Measurements from ENCODE around the gene PCAT6. TPM values are rescaled to one million over a fixed set of nuclear protein-coding genes. Genes with fewer than 3 reads are reported as not detected.

The PCAT6 gene
- total and polyA plus RNA-seq, 9 donors: 0.57 to 2.8 (median 1.1) TPM; not detected in 2

GRCh38 chr1:202800742-202801141 lies 10.0 kb upstream of the PCAT6 start:
- no peak overlapping the region for H3K27ac ChIP-seq
- 62 to 86% (median 82%) methylated on average over 1 of the region's 1 CpG for WGBS, 3 donors
- no peaks in the 10 kb centered on the region for H3K27me3 ChIP-seq
- intact Hi-C loops (cut with DNase I): no loop called here
- peaks cover 14% of the 10 kb centered on the region for H3K4me1 ChIP-seq (ENCODE audit: insufficient read depth)
- no peak for DNase-seq
- H3K36me3 ChIP-seq: no peaks in the 10 kb centered on the region
- no peaks in the 10 kb centered on the region for H3K9me3 ChIP-seq
- TF ChIP-seq EP300 (IDR thresholded peaks at IDR 0.05) (no peak), POLR2A (IDR thresholded peaks at IDR 0.05) (no peak), CTCF (IDR thresholded peaks at IDR 0.05) (no peak)
- H3K4me3 ChIP-seq: no peak overlapping the region

- no peak for DNase-seq
- WGBS, 3 donors: 76 to 94% (median 91%) methylated on average over 2 of the region's 2 CpGs
- Histone ChIP-seq H3K4me3 (no peak overlapping the region), H3K36me3 (no peaks in the 10 kb centered on the region), H3K27ac (no peak overlapping the region), H3K27me3 (no peaks in the 10 kb centered on the region), H3K9me3 (no peaks in the 10 kb centered on the region), H3K4me1 (ENCODE audit: insufficient read depth) (peaks cover 16% of the 10 kb centered on the region)
- intact Hi-C loops (cut with DNase I): no loop called here
- TF ChIP-seq POLR2A (IDR thresholded peaks at IDR 0.05) (no peak), CTCF (IDR thresholded peaks at IDR 0.05) (no peak), EP300 (IDR thresholded peaks at IDR 0.05) (no peak)
Observed at GRCh38 chr1:202801175-202801574, 9.6 kb upstream of the PCAT6 start.

- TF ChIP-seq POLR2A (IDR thresholded peaks at IDR 0.05) (no peak), EP300 (IDR thresholded peaks at IDR 0.05) (no peak), CTCF (IDR thresholded peaks at IDR 0.05) (no peak)
- Histone ChIP-seq H3K27me3 (no peaks in the 10 kb centered on the region), H3K4me3 (no peak overlapping the region), H3K9me3 (no peaks in the 10 kb centered on the region), H3K36me3 (no peaks in the 10 kb centered on the region), H3K27ac (no peak overlapping the region), H3K4me1 (ENCODE audit: insufficient read depth) (peaks cover 16% of the 10 kb centered on the region)
- intact Hi-C loops (cut with DNase I): no loop called here
- 62 to 94% (median 85%) methylated on average over 2 of the region's 2 CpGs for WGBS, 3 donors
- DNase-seq: no peak
Observed at GRCh38 chr1:202802034-202802433, 8.7 kb upstream of the PCAT6 start.

GRCh38 chr1:202802998-202803932 lies 7.5 kb upstream of the PCAT6 start:
- TF ChIP-seq POLR2A (IDR thresholded peaks at IDR 0.05) (no peak), EP300 (IDR thresholded peaks at IDR 0.05) (no peak), CTCF (IDR thresholded peaks at IDR 0.05) (no peak)

More at GRCh38 chr1:202802998-202803932, 7.5 kb upstream of the PCAT6 start:
- H3K27ac ChIP-seq: no peak overlapping the region
- no peaks in the 10 kb centered on the region for H3K27me3 ChIP-seq
- WGBS, 3 donors: 86 to 88% (median 87%) methylated on average over 15 of the region's 15 CpGs
- H3K9me3 ChIP-seq: no peaks in the 10 kb centered on the region
- no peak for DNase-seq
- peaks cover 13% of the 10 kb centered on the region for H3K4me1 ChIP-seq (ENCODE audit: insufficient read depth)
- H3K36me3 ChIP-seq: no peaks in the 10 kb centered on the region
- intact Hi-C loops (cut with DNase I): no loop called here
- H3K4me3 ChIP-seq: no peak overlapping the region
